Caki2 (cell line): ENCODE data around the gene OSBPL3. TPM values are rescaled to one million over a fixed set of nuclear protein-coding genes. Genes with fewer than 3 reads are reported as not detected.
"Not testable (repeated sequence)": the region's sequence is repeated elsewhere in the genome, so short reads cannot be mapped to it uniquely, and the experiment has no call there.

ENCODE experiments used
- DNase-seq: peaks from one replicate; pipeline ENCODE4 v3.0.0-alpha.2; 2015; ENCODE audit warnings: low read depth
- in situ Hi-C: cut with HindIII; loops from 2 replicates; pipeline ENCODE4 v1.10.0; 2016; ENCODE audit warnings: low sequenced_read_pairs, low pct_unique_long_range_greater_than_20kb, mixed read lengths
- total RNA-seq: library from RNA; depleted of rRNA; stranded (reverse); fragments of >200 nt; shearing (Covaris generic); gene quantifications from 2 replicates; pipeline ENCODE4 v1.2.3, GENCODE V29; 2014; ENCODE audit warnings: low replicate concordance

The OSBPL3 gene
- total RNA-seq, 1 experiment from 2014 or later: 30.3 TPM

- in situ Hi-C loops: no loop called here
- no peak for DNase-seq
Measured at GRCh38 chr7:24910551-24911212, 69.3 kb downstream of the OSBPL3 start.

DNA sequence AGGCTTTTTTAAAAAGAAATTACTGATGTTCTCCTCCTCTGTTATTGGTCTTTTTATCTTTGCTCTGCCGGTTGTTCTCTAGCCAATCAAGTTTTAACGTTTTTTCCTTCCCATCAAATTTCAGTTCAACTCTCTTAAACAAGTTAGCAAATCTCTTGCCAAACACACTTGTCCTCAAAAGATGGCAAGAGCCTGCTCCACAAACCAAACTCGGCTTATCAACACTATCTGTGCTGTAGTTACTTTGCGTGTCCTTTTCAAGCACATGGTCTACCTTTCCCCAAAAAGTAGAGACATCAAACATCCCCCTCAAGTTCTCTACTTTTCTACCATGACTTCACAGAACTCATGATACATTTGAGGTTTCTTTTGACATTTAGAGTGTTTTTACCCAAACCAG lies 71.3 kb downstream of the OSBPL3 start:
- DNase-seq: no peak
- in situ Hi-C loops: no loop called here

- in situ Hi-C loops: no loop called here
Measured at GRCh38 chr7:24908166-24908565, 71.8 kb downstream of the OSBPL3 start.

GRCh38 chr7:24907311-24907886 lies 72.6 kb downstream of the OSBPL3 start:
- in situ Hi-C loops: no loop called here
- peak; percentile 67 for DNase-seq

More at GRCh38 chr7:24908166-24908565, 71.8 kb downstream of the OSBPL3 start:
- no peak for DNase-seq

- peak; percentile 85 for DNase-seq
Measured at GRCh38 chr7:24905996-24906770, 73.8 kb downstream of the OSBPL3 start.

DNA sequence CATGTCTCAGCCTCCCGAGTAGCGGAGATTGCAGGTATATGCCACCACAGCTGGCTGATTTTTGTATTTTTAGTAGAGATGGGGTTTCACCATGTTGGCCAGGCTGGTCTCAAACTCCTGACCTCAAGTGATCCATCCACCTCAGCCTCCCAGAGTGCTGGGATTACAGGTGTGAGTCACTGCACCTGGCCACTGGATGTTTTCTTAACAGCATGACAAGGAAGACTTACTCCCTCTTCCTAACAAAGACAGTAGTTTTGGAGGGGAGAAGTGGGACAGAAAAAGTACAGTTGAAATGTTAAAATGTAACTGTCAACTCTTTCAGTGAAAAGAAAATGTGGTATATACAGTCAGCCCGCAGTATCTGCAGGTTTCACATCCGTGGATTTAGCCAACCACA lies 76.0 kb downstream of the OSBPL3 start:
- DNase-seq, in situ Hi-C loops: not testable (repeated sequence)

More at GRCh38 chr7:24905996-24906770, 73.8 kb downstream of the OSBPL3 start:
- in situ Hi-C loops: no loop called here

DNA sequence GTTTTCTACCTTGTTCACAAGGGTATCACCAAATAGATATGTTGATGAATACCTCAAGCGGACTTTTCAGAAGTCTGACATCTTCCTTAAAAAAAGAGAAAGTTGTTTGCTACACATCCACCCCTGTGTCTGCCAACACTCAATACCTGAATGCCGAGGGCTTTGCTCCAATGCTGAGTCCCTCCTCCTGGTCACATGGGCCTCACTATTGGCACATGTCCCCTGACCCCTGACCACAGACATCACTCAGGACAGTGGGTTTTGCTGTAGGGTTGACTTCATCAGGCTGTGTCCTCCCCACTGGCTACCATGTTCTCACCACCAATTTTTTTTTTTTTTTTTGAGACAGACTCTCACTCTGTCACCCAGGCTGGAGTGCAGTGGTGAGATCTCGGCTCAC lies 76.4 kb downstream of the OSBPL3 start:
- in situ Hi-C loops: no loop called here
- no peak for DNase-seq

GRCh38 chr7:24902931-24903330 lies 77.0 kb downstream of the OSBPL3 start:
- DNase-seq: no peak
- in situ Hi-C loops: no loop called here

- no peak for DNase-seq
- in situ Hi-C loops: no loop called here
Measured at GRCh38 chr7:24902276-24902675, 77.7 kb downstream of the OSBPL3 start.

GRCh38 chr7:24899905-24900304 lies 80.1 kb downstream of the OSBPL3 start:
- no peak for DNase-seq
- in situ Hi-C loops: no loop called here

- DNase-seq: no peak
- in situ Hi-C loops: no loop called here
Measured at GRCh38 chr7:24899161-24899560, 80.8 kb downstream of the OSBPL3 start.

DNA sequence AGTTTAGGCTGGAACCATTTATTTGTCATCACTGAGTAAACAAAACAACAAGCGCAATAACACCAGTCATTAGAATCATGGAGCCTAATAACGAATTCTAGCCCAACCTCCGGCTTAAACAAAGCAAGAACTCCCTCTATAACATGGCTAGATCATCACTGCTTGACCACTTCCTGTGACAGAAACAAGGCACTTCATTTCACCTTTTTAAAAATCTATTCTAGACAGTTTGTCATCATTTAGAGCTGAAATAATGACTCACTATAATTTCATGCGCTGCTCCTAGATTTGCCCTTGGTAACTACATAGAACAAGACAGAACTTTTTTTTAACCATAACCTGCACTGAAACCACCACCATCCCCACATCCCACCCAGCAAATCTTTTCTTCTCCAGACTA lies 81.3 kb downstream of the OSBPL3 start:
- DNase-seq: no peak
- in situ Hi-C loops: no loop called here

DNA sequence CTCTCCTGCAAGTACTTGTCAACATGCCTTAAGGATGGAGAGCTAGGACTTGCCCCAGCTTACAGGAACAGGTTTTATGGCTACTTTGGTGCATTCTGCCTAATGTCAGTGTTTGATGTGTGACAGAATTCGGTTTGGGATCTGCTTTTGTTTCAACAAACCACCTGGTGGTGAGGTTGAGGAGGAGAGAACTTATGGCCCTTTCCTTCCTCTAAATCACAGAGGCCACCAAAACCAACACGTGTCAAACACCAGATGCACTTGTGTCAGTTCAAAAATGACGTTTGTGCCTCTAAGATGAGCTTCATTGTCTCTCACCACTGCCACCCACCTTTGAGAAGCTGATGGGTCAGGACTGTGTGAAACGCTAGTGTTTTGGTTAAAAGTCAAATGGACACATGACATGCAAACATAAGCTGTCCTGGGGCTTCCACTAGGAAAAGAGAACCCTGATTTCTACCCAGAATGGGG lies 83.9 kb downstream of the OSBPL3 start:
- in situ Hi-C loops: no loop called here
- no peak for DNase-seq

GRCh38 chr7:24894429-24895221 lies 85.4 kb downstream of the OSBPL3 start:
- in situ Hi-C loops: no loop called here
- DNase-seq: no peak

DNA sequence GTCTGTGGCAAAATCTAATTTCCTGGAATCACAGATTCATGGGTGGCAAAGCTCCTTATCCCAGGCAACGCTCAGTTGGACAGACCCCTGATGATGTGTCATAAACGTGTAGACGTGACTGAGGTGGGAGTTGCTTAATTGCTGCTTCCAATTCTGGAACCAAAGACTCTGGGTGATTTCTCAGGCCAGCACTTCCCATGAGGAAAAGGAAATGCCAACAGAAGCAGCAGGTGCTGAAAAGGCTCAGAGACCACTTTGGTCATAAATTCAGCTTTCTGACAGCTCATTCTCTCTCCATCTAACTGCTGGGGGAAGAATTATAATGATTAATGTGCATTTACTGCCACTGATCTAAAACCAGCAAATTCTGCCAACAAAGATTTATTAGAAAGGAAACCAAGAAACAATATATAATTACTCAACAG lies 88.7 kb downstream of the OSBPL3 start:
- in situ Hi-C loops: no loop called here
- DNase-seq: no peak

- in situ Hi-C loops: no loop called here
Measured at GRCh38 chr7:24889611-24890010, 90.4 kb downstream of the OSBPL3 start.

GRCh38 chr7:24888653-24889052 lies 91.3 kb downstream of the OSBPL3 start:
- in situ Hi-C loops: no loop called here
- DNase-seq: no peak

More at GRCh38 chr7:24889611-24890010, 90.4 kb downstream of the OSBPL3 start:
- DNase-seq: no peak

GRCh38 chr7:24885716-24886115 lies 94.3 kb downstream of the OSBPL3 start:
- no peak for DNase-seq
- in situ Hi-C loops: no loop called here
